Measurements from ENCODE around the gene TENM4.

Gene TENM4

GRCh38 chr11:79287952-79288351 is 152.9 kb downstream of the TENM4 start:
- no peak for DNase-seq

DNA sequence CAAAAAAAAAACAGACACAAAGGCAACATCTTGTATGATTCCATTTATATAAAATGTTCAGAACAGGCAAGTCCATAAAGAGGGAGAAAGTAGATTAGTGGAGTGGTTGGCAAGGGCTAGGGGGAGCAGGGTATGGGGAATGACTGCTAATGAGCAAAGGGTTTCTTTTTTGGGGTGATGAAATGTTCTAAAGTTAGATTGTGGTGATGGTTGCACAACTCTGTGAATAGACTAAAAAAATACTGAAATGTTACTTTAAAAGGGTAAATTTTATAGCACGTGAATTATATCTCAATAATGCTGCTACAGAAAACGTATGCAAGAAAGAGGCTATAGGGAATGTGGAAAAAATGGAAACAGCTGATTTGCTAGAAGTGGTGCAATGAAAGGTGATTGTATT is 155.1 kb downstream of the TENM4 start:
- DNase-seq = no peak

DNA sequence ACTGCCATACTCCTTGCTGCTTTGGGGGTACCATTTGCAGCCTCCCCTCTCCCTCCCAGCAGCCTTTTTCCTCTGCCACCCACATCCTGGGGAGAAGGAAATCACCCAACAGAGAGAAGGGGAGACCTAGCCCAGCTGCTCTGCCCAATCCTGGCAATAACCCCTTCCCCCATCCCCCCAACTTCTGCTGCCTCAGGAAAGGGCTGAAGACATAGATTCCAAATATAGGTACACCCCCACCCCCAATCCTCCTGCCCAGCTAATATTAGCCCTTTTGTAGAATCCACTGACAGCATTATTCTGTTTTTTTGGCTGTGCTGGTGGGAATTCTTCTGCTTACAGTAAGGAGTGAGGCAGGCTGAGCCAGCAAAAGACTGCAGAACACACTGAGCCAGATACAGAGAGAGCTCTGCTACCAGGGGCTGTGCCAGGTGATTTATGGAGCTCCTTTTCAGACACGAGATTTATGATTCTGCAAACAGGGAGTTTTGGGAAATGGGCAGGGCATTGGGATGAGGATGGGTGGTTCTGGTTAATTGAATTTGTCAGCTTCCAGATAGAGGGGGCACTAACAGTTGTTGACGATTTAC is 164.0 kb downstream of the TENM4 start:
- no peak for DNase-seq

DNA sequence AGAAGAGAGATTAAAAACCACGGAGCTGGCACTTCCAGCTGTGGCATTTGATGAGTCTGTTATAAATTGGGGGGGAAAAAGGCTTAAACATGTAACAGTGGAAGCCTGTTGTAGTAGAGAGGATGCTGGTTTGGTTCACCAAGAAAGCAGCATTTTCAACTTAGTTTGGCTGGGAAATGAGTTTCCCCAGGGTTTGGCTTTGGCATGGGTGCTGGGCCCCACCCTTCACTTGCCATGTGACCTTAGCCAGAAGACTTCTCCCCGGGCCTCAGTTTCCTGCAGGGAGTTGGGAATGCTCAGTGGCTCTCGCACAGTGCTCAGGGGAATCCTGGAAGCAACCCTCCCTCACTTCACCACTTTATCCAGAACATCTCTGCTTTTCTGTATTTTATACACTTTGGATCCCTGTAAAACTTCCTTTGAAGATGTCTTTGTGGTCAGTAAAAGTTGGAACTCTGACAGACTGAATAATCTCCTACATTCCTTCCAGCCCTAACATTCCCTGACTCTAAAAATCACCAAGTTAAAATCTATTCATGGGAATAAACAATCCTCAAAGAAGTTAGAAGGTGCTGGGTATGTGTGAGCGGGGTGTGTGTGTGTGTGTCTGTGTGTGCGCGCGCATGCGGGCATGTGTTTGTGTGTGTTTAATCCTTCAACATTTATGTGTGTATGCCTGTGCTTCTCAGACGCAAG is 166.0 kb downstream of the TENM4 start:
- DNase-seq = no peak

DNA sequence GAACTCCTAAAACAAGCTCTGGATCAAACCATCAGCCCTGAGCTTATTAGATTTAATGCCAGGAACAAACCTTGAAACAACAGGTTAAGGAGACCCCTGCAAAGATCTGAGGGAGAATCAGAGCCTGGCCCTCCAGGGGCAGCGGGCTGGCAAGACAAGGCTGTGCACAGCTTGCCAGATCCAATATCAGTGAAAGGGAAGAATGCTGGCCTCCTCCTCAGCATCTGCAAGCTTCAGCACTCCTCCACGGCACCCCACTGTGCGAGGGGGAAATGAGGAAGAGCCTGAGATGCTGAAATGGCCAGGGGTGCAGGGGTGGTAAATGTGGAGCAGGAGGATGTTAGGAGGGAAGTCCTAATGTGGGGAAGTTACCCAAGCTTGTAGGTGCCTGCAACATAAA is 167.0 kb downstream of the TENM4 start:
- no peak for DNase-seq

DNA sequence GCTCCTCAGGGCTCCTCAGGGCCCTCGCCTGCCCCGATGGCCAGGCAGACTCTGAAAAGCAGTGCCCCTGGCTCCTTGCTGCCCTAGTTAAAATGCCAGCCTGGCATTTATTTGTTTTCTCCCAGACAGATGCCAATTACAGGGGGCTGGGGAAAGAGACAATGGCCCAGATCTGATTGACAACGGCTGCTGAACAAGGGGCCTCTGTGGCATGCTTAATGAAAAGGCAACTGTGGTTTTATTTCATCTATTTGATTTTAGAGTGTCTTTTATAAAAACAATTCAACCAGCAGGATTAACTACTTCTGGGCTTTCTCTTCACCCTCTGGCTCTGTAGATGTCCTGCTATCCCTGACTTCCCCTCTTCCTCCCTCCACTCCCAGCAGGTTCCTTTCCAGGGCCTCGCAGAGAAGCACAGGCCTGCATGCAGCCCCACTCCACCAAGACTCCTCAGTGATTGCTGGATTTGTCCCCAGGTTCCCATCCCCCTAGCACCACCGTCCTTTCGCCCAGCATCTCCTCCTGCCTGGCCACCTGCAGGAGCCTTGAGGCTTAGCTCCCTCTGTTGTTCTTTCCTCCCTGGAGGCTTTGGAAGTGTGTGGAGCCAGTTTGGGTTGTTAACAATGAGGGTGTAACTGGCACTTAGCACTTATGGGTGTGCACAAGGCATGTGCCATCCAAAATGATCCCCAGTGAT is 171.1 kb downstream of the TENM4 start:
- DNase-seq = no peak

- DNase-seq = no peak
Observed at GRCh38 chr11:79266396-79266795, 174.4 kb downstream of the TENM4 start.

DNA sequence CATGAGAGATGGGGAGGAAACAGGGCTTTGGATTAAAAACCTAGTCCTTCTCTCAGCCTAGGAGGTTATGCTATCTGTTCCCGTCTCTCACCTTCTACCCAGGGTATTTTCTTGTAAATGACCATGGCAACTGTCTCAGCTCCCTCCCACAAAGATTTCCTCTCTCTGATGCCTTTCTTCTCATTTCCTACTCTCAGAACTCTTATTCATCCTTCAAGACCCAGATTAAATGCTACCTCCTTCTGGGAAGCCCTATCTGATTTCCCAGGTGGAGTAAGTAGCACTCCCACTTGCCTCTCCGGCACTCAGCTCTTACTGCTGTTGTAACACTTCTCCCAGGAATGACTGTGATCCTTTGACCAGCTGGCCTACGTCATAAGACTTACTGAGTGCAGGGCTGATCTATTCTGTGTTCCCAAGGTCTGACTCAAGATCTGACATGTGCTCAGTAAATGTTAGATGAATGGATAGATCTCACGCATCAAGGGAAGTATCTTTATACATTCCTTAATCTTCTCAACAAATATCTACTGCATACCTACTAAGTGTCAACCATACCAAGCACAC is 175.0 kb downstream of the TENM4 start:
- DNase-seq = no peak

DNA sequence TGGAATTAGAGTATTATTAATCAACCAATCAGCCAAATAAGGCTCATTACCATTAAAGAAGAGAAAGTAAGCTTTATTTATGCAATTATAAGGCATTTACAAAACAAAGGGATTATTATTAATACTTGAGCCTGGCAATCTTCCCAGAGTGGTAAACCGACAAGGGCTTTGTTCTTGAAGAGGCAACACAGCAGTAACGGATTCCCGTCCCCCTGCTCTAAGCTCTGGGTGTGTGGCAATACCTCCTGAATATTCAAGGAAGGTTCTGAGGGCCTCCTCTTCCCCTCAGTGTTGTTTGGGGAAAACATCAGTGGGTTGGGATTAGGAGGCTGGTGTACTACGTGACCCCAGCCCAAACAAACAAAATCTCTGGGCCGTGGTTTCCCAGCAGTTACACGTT is 176.5 kb downstream of the TENM4 start:
- DNase-seq = no peak

GRCh38 chr11:79263001-79263400 is 177.8 kb downstream of the TENM4 start:
- no peak for DNase-seq

GRCh38 chr11:79262221-79262620 is 178.6 kb downstream of the TENM4 start:
- no peak for DNase-seq

DNA sequence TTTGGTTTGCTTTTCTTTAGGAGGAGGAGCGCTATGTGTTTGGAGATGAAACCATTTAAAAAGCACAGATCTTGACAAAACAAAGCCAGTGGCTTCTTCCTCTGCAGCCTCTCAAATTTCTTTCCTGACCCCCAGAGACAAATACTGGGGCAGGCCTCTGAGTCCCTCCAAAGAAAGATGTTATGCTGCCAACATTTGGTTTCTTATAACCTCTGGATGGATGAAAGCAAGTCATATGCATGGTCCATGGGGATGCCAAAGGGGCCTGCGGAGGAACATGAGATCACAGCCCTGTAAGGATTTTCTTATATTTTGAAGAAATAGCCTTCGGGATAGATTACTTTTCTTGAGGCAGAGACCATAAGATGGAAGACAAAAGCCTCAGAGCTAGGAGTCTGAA is 179.1 kb downstream of the TENM4 start:
- no peak for DNase-seq

DNA sequence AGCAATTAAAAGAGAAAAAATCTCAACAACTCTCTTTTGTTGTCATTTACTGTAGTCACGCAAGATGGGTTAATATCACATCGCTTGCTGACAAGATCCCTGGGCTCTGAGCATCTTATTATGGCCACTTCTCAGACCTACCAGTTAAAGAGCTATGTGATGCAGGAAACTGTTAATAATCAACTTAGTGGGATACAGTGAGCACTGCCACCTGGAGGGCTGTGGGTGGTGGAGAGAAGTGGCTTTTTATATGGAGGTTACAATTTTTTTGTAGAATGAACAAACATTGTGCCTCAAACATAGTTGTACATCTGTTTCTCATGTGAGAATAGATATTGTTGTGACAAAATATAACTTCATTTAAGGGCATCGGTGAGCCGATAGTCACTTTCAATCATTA is 181.0 kb downstream of the TENM4 start:
- DNase-seq = peak; percentile 1

GRCh38 chr11:79258576-79258975 is 182.3 kb downstream of the TENM4 start:
- no peak for DNase-seq

DNA sequence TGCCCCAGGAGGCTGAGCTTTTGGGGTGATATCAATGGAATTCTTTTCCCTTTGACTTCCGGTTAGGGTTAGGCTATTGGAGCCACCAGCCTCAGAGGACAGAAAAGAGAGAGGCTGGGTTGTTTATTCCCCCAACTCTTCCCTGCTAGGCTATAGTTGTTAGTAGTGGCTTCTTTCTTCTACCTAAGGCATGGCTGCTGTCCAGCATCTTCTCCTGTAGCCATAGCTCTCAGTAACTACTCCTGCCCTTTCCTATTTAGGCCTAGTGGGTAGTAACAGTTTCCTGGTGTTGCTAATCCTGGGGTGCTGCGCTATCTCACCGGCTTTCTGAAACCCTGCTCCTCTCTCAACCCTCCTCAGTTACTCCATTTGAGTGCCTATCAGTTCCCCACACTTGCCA is 184.9 kb downstream of the TENM4 start:
- DNase-seq = no peak

GRCh38 chr11:79253280-79253679 is 187.6 kb downstream of the TENM4 start:
- no peak for DNase-seq

DNA sequence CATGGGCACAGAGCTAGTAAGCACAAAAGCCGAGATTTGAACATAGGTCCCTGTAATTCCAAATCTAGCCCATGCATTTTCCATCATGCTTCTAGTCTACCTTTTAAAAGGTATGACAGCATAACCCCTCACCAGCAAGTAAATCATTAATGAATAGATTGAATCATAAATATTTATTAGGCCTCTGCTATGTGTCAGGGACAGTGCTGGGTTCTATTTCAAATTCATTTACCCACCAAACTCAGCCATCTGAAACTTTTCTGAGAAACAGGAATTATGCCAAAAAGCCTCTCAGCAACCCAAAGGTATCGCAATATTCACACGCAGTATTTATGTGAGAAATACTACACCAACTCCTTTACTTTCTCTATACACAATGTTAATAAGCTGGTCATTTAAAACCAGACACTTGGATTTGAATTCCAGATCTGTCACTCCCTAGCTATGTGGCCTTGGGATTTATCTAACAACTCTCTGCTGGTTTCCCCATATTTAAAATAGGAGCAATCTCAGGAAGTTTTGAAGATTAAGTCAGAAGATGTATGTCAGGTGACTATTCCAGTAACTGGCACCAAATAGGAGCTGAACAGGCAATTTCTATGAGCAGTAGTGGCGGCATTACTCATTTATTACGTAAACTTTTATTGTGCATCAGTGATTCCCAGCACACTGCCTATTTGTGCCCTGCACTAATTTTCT is 191.4 kb downstream of the TENM4 start:
- no peak for DNase-seq

DNA sequence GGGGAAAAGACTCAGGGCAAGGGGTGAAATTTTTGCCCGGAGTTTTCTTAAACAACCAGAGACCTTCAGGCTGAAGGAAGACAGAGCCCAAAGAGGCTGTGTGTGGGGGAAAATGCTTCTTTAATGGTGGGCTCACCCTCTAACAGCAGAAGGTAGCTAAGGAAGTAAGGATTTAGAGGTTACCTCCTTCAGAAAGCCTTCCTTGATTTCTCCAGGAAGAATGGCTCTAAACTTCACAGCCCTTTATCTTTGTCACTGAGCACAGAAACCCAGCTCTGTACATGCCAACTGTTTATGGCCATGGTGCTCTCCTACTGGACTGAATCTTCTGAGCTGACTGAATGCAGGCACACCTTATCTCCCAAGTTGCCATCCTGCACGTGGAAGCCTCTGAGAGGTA is 196.0 kb downstream of the TENM4 start:
- DNase-seq = no peak

- no peak for DNase-seq
Observed at GRCh38 chr11:79244241-79244772, 196.5 kb downstream of the TENM4 start.

DNA sequence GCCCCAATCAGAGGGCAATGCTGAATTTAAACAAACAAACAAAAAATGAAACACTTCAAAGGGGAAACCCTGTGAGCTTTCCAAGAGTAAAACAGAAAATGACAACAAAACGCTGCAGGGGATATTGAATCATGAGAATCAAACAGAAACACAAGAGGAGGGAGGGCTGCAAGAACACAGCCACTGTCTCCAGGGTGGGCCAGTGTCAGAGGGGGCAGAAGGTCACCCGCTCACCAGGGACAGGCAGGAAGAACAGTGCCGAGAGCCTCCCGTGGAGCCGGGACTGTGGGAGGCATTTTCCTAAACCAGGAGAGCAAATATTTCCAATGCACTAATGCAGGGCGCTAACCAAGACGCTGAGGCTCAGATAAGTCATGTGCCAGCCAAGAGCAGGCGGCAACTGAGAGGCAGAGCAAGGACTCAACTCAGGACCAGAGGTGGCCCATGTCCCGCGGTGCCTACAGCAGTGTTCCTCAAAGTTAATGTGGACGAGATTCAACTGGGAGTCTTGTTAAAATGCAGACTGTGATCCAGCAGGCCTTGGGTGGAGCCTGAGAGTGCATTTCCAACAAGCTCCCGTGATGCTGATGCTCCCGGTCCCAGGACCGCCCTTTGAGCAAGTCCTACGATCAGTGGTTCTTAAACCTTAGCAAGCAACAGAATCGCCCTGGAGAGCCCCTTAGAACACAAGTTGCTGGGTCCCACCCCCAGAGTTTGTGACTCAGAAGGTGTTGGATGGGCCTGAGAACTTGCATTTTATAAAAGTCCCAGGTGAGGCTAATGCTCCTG is 197.2 kb downstream of the TENM4 start:
- no peak for DNase-seq

DNA sequence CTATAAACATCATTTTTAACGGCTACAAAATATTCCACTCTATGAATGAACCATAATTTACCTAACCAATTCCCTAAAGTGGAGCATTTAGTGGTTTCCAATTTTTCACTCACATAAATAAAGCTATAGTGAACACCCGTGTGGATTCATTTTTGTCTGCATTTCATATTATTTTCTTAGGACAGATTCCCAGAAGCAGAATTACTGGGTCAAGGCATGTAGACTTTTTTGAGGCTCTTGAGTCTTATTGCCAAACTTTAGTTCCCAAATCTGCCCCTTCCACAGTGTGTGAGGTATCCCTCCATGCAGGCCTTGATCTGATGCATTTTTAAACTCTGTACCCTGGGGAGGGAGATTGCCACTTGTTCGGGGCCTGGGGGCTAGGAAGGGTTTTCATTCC is 198.2 kb downstream of the TENM4 start:
- DNase-seq = no peak

GRCh38 chr11:79241852-79242241 is 199.0 kb downstream of the TENM4 start:
- DNase-seq = no peak

Measured in NCI-H1694 treated with DMSO at 0.1 percent for 48 hours (cell line).